GM04504 (cell line): ENCODE measurements around the gene NPY2R.

ENCODE experiments used
- DNase-seq: peaks from one replicate; pipeline ENCODE4 v3.0.0-alpha.2; 2012; ENCODE audit warnings: low read depth

Gene NPY2R

DNA sequence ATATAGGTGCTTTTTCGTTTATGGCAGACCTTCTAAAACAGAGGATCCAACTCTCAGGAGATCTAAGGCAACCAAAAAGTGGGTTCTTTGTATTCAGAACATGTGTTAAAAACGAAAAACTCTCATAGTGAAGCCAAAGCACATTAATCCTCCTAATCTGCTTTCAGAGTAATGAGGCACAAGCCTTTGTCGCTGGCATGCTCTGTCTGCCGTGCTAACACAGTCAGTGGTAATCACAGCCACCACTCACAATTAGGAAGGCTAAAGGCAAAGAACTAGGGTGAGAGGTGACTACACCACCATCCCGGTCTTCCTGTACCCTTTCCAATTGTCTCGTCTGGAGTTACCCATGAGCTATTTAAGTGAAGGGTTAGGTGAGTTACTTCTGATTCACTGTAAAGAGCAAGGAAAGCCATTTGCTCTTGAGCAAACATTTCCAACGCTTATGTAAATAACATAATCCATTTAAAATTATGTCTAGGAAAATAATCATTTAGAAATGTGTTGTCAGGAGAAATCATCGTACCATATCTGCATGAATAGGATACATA lies 40.7 kb downstream of the NPY2R start:
- DNase-seq: no peak

DNA sequence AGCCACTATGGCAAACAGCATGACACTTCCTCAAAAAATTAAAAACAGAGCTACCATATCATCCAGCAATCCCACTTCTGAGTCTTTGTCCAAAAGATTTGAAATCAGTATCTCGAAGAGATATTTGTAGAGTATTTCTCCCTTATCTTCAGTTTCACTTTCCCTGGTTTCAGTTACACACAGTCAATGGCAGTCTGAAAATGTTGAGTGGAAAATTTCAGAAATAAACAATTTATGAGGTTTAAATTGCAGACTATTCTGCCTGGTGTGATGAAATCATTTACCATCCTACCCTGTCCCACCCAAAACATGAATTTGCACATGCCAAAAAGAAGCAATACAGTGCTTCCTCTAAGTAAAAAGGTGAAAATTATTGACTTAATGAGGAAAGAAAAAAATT lies 43.9 kb downstream of the NPY2R start:
- DNase-seq: no peak

DNA sequence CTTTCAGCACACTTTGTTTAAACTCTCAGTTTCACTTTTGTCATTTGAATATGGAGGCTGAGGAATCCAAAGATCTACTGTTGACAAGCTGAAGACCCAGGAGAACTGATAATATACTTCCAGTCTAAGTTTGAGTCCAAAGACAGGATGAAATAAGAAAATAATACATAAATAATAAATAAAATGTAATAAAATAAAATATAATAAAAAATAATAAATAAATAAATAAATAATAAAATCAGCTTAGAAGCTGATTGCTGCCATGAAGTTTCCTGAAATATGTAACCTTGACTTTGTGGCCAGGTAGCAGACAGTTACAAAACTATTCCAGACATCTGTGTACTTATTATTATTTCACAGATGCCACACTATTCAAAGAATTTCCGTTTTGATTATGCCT lies 55.0 kb downstream of the NPY2R start:
- no peak for DNase-seq

- no peak for DNase-seq
Observed at GRCh38 chr4:155265113-155265512, 56.7 kb downstream of the NPY2R start.
